ENCODE results near the gene MEGF10.

The MEGF10 gene

GRCh38 chr5:127320032-127320965 lies 29.7 kb downstream of the MEGF10 start:
- no peaks in the 10 kb centered on the region for H4K20me1 ChIP-seq (ENCODE audit: insufficient read depth, low read length)
- no peaks in the 10 kb centered on the region for H3K9me3 ChIP-seq (ENCODE audit: low read length)
- H3K9me2 ChIP-seq (ENCODE audit: low read depth, low read length): no peaks in the 10 kb centered on the region
- no peak overlapping the region for H3K4me3 ChIP-seq (ENCODE audit: low read depth, low read length, poor library complexity, severe bottlenecking)
- no peak overlapping the region for H2AFZ ChIP-seq (ENCODE audit: low read length)
- H3F3A ChIP-seq (ENCODE audit: insufficient read depth, low read length): no peaks in the 10 kb centered on the region
- TF ChIP-seq EZH2 (IDR thresholded peaks at IDR 0.05; ENCODE audit: borderline replicate concordance, low read length) (no peak), CTCF (IDR thresholded peaks at IDR 0.05; ENCODE audit: low read length) (no peak)
- no peaks in the 10 kb centered on the region for H3K4me1 ChIP-seq (ENCODE audit: insufficient read depth, low read length, severe bottlenecking)
- H3K27me3 ChIP-seq (ENCODE audit: insufficient read depth, low read length): no peaks in the 10 kb centered on the region
- H3K4me2 ChIP-seq (ENCODE audit: low read length): no peak overlapping the region
- H3K79me2 ChIP-seq (ENCODE audit: insufficient read depth, low read length): no peaks in the 10 kb centered on the region
- H3K36me3 ChIP-seq (ENCODE audit: insufficient read depth, low read length): no peaks in the 10 kb centered on the region
- H3K9ac ChIP-seq (ENCODE audit: low read length): no peak overlapping the region
- no peak overlapping the region for H3K27ac ChIP-seq (ENCODE audit: low read depth, low read length, poor library complexity, severe bottlenecking)

GRCh38 chr5:127321465-127321864 lies 30.9 kb downstream of the MEGF10 start:
- H3K27ac ChIP-seq (ENCODE audit: low read depth, low read length, poor library complexity, severe bottlenecking): no peak overlapping the region
- H3F3A ChIP-seq (ENCODE audit: insufficient read depth, low read length): no peaks in the 10 kb centered on the region
- no peaks in the 10 kb centered on the region for H3K79me2 ChIP-seq (ENCODE audit: insufficient read depth, low read length)
- no peak overlapping the region for H3K4me2 ChIP-seq (ENCODE audit: low read length)
- H3K9me3 ChIP-seq (ENCODE audit: low read length): no peaks in the 10 kb centered on the region
- TF ChIP-seq CTCF (IDR thresholded peaks at IDR 0.05; ENCODE audit: low read length): no peak
- TF ChIP-seq EZH2 (IDR thresholded peaks at IDR 0.05; ENCODE audit: borderline replicate concordance, low read length): no peak
- no peaks in the 10 kb centered on the region for H3K4me1 ChIP-seq (ENCODE audit: insufficient read depth, low read length, severe bottlenecking)
- H3K36me3 ChIP-seq (ENCODE audit: insufficient read depth, low read length): no peaks in the 10 kb centered on the region
- no peaks in the 10 kb centered on the region for H3K27me3 ChIP-seq (ENCODE audit: insufficient read depth, low read length)
- no peak overlapping the region for H3K9ac ChIP-seq (ENCODE audit: low read length)
- no peaks in the 10 kb centered on the region for H4K20me1 ChIP-seq (ENCODE audit: insufficient read depth, low read length)
- no peak overlapping the region for H3K4me3 ChIP-seq (ENCODE audit: low read depth, low read length, poor library complexity, severe bottlenecking)
- H2AFZ ChIP-seq (ENCODE audit: low read length): no peak overlapping the region
- no peaks in the 10 kb centered on the region for H3K9me2 ChIP-seq (ENCODE audit: low read depth, low read length)

DNA sequence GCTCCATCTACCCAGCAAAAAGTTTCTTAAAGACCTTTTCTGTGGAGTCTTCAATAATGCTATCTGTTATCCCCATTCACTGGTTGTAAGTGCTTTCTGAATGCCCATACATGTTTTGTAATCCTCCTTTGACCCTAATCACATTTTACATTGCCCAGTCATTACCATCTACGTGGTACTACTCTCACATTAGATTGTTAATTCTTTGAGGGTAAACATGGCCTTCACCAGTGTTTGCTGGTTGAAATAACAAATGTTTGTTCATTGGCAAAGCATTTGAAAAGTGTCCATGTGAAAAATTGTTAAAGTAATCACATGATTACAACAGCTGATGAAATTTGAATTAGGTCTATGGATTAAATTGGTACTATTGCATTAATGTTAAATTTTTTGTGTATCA lies 31.8 kb downstream of the MEGF10 start:
- H3K9me3 ChIP-seq (ENCODE audit: low read length): no peaks in the 10 kb centered on the region
- no peaks in the 10 kb centered on the region for H3F3A ChIP-seq (ENCODE audit: insufficient read depth, low read length)
- H3K9ac ChIP-seq (ENCODE audit: low read length): no peak overlapping the region
- H4K20me1 ChIP-seq (ENCODE audit: insufficient read depth, low read length): no peaks in the 10 kb centered on the region
- H3K27ac ChIP-seq (ENCODE audit: low read depth, low read length, poor library complexity, severe bottlenecking): no peak overlapping the region
- H3K9me2 ChIP-seq (ENCODE audit: low read depth, low read length): no peaks in the 10 kb centered on the region
- H3K36me3 ChIP-seq (ENCODE audit: insufficient read depth, low read length): no peaks in the 10 kb centered on the region
- H2AFZ ChIP-seq (ENCODE audit: low read length): no peak overlapping the region
- TF ChIP-seq EZH2 (IDR thresholded peaks at IDR 0.05; ENCODE audit: borderline replicate concordance, low read length): no peak
- TF ChIP-seq CTCF (IDR thresholded peaks at IDR 0.05; ENCODE audit: low read length): no peak
- H3K27me3 ChIP-seq (ENCODE audit: insufficient read depth, low read length): no peaks in the 10 kb centered on the region
- H3K4me1 ChIP-seq (ENCODE audit: insufficient read depth, low read length, severe bottlenecking): no peaks in the 10 kb centered on the region
- no peaks in the 10 kb centered on the region for H3K79me2 ChIP-seq (ENCODE audit: insufficient read depth, low read length)
- no peak overlapping the region for H3K4me2 ChIP-seq (ENCODE audit: low read length)
- H3K4me3 ChIP-seq (ENCODE audit: low read depth, low read length, poor library complexity, severe bottlenecking): no peak overlapping the region
